ENCODE results near the gene ADAMTS15. TPM values are rescaled to one million over a fixed set of nuclear protein-coding genes. Genes with fewer than 3 reads are reported as not detected.

ADAMTS15 gene
- total and polyA plus RNA-seq, 2 of the 4 experiments (the other 2 are of a cell fraction): 3.0 to 5.0 TPM

GRCh38 chr11:130514316-130514715, 65.9 kb downstream of the ADAMTS15 start:
- Histone ChIP-seq H3K56ac (ENCODE audit: extremely low read depth, insufficient read depth, low read length) (no peak overlapping the region), H3K27ac (ENCODE audit: insufficient read depth, low read length) (no peak overlapping the region), H2AK5ac (ENCODE audit: low read depth, low read length) (no peak overlapping the region), H3K9ac (ENCODE audit: low read depth, low read length) (no peak overlapping the region), H3K27me3 (ENCODE audit: control insufficient read depth, insufficient read depth, low read length) (no peaks in the 10 kb centered on the region), H4K5ac (ENCODE audit: low read depth, low read length) (no peak overlapping the region), H4K20me1 (ENCODE audit: insufficient read depth, low read length) (no peaks in the 10 kb centered on the region), H4K91ac (ENCODE audit: insufficient read depth, low read depth, low read length) (no peak overlapping the region), H3K9me1 (ENCODE audit: insufficient read depth, low read length) (peaks cover 11% of the 10 kb centered on the region; the same call in 1 of the 2 replicates), H3K4me3 (ENCODE audit: insufficient read depth, low read depth, low read length) (no peak overlapping the region), H2BK120ac (ENCODE audit: low read depth, low read length) (no peak overlapping the region), H2AK9ac (replicated peaks; ENCODE audit: low read depth, low read length, poor library complexity) (no peak overlapping the region), H2BK5ac (ENCODE audit: low read depth, low read length, poor library complexity, severe bottlenecking) (no peak overlapping the region), H2AFZ (replicated peaks; ENCODE audit: low read length, poor library complexity) (no peak overlapping the region), H3K23ac (ENCODE audit: low read depth, low read length) (no peak overlapping the region), H3K14ac (replicated peaks; ENCODE audit: low read depth, low read length) (0 out of 2 replicates have a peak overlapping the region, but pooled peaks have one; percentile 4), H3K9me3 (ENCODE audit: control insufficient read depth, insufficient read depth, low read length) (no peaks in the 10 kb centered on the region), H4K8ac (ENCODE audit: low read depth in 2 of 2, low read length in 2 of 2) (no peak overlapping the region), H2BK15ac (ENCODE audit: low read depth, low read length) (no peak overlapping the region), H3K79me1 (ENCODE audit: low read depth in 1 of 2, low read length in 2 of 2) (no peaks in the 10 kb centered on the region), H3K4ac (ENCODE audit: low read depth, low read length) (no peak overlapping the region), H3K4me1 (ENCODE audit: control insufficient read depth, insufficient read depth, low read length) (peaks cover 31% of the 10 kb centered on the region), H2BK20ac (ENCODE audit: low read depth, low read length) (no peak overlapping the region), H3K36me3 (ENCODE audit: control insufficient read depth, insufficient read depth, low read length) (no peaks in the 10 kb centered on the region), H3K4me2 (ENCODE audit: low read depth, low read length) (no peak overlapping the region), H3K18ac (ENCODE audit: low read depth, low read length) (peak overlapping the region; percentile 36; the same call in 1 of the 2 replicates)
- in situ Hi-C loops (cut with MboI; ENCODE audit: low sequenced_read_pairs) (no loop called here), intact Hi-C loops (cut with micrococcal nuclease) (no loop called here), dilution Hi-C loops (cut with HindIII; ENCODE audit: low sequenced_read_pairs, unreplicated experiment) (no loop called here)
- no TSS peak for BruUV-seq (replicated peaks)
- ChIA-PET POLR2A (ENCODE audit: unreplicated experiment) (no interaction called here), CTCF (interaction anchor here (0.6 to 0.8 kb wide), 3 partner anchors 10 to 965 kb away, joined by 3 to 5 read pairs (median 3); no protein-coding TSS in a partner anchor)
- ATAC-seq (ENCODE audit: low read depth) (peak; percentile 8), DNase-seq (peak; percentile 77)
- no peak for TF ChIP-seq MXI1 (IDR thresholded peaks at IDR 0.05; ENCODE audit: borderline replicate concordance, low read depth, low read length)
- no peak for TF ChIP-seq USF2 (IDR thresholded peaks at IDR 0.05; ENCODE audit: low read depth, low read length)
- no peak for TF ChIP-seq SMC3 (IDR thresholded peaks at IDR 0.05; ENCODE audit: low read depth, low read length)

Measured in IMR-90 (cell line).